GM18519 (cell line): ENCODE results near the gene ARF3.

Experiments
- ATAC-seq: cut with Tn5 transposase; IDR thresholded peaks from one replicate; pipeline ENCODE4 v1.9.1; 2021; ENCODE audit warnings: mild to moderate bottlenecking, moderate library complexity; ENCODE audit not compliant: unreplicated experiment, low FRiP score

ARF3 gene

DNA sequence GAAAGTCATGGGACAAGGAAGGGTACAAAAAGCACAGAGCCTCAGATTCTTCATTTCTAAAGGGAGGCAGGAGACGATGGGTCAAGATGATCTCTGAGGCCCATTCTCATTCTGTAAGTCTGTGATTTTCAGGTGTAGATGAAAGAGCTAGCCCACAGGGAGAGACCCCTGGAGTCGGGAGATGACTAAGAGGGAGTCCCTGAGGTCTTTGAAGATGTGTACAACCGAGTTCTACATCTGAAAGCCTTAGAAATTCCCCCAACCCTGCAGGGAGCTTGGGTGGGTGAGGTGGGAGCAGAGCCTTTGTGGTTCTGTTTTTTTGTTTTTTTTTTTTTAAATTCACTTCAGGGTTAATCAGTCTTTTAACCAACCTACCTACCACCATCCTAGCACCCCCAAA lies 11.2 kb upstream of the ARF3 start:
- ATAC-seq: no peak

DNA sequence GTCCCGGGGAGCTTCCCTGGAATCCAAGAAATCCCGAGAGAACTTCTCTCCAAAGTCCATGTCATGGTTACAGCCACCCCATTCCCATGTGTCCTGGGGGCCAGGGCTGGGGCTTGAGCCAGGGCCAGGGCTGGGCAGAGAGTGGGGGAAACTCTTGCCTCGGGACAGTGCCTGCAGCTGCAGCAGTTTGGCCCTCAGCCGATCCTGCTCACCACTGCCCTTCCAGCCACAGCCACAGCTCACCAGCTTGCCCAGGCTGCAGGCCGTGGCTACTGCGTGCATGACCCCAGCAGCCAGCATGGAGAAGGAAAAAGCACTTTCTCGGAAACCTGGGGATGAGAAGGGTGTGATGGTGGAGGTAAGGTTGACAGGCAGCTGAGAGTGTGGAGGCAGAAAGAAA lies 10.7 kb upstream of the ARF3 start:
- ATAC-seq: no peak

DNA sequence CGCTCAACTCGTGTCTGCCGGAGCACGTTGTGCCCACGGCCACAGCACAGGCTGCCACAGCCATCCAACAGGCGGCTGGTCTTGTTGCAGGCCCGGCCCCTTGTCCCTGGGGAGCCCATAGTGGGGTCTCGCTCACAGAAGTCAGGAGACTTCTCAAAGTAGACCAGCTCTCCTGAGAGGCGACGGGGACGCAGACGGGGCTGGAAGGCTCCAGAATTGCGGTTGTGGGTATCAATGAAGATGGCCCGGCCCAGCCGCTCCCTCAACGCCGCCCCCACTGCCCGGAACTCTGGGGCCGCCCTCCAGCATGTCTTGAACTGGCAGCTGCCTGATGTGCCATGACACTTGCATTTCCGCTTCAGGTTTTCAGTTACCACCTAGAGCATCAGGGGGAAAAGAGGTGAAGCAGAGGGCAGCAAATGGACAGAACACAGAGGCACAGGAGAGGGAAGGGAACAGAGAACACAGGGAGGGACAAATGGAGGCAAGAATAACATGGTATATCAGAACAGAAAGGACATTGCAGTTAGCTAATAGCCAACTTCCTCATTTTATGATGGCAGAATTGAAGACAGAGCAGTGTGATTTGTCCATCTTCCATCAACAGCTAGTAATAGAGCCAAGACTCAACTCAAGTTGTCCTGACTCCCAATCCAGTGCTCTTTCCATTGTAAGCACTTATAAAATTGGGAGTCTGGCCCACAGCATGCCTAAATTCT lies 9.0 kb upstream of the ARF3 start:
- no peak for ATAC-seq

DNA sequence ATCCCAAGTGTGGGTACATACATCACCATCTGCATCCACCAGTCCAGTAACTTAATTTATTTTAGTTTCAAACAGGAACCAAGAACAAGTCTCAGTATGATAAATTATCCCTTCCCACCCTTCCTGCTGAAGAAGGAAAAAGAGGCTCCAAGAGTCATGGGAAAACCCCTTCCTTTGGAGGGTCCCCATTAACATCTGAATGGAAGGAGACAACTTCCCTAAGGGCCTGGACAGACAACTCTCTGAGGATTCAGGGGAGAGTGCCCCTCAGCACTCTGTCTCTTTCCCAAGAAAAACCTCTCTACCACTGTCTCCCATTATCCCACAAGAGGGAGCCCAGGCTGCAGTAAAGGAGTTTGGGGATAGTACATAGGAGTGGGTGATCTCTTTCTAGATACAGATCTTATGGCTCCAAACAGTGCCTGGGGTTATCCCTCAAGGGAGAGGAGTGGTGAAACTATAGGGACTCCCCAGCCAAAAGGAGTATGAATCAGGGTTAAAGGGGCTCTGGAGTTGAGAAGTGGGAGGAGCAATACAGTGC lies 8.1 kb upstream of the ARF3 start:
- ATAC-seq: no peak

DNA sequence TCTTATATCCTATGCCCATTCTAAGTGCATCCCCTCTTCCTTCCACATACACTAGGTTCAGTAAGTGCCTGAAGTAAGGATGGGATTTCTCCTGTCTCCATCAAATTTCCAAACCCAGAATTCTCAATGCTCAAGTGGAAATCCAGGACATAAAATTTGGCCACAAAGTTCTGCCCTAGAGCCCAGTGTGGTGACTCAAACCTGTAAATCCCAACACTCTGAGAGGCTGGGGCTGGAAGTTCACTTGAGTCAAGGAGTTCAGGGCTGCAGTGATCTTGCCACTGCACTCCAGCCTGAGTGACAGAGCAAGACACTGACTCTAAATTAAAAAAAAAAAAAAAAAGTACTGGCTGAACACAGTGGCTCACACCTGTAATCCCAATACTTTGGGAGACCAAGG lies 4.5 kb upstream of the ARF3 start:
- ATAC-seq: no peak

DNA sequence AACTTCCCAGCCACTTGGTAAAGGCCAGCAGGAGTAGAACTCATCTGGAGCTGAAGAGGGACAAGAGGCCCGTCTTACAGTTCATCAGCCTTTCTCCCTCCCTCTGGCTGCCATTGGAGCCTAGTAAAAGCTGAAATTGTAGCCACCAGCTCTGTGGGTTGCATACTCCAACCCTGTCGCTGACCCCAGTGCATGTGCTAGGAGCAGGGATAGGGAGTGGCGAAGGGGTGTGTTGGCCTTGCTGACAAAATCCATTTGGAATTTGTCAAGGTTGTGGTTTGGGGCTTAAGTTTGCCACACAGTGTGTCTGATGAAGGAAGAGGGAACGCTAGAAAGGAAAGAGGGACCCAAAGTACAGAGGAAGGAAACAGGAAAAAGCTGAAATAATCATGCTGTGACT lies 4.0 kb upstream of the ARF3 start:
- ATAC-seq: no peak

DNA sequence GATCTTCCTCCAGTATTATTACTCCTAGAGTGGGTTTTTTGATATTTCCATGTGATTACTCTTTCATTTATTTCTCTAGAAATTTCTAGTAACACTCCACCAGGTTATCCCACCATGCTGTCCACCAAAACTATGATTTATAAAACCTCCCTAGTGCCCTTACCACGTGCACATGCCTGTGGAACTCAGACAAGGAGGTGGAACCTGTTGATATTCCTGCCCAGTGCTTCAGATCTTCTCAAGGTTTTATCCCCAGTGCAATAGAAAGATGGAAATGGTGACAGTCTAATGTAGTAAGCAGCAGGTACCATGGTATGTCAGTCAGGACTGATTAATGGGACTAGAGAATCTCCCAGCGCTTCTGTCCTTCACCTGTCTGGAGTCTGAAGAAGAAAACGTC lies 3.5 kb upstream of the ARF3 start:
- no peak for ATAC-seq

DNA sequence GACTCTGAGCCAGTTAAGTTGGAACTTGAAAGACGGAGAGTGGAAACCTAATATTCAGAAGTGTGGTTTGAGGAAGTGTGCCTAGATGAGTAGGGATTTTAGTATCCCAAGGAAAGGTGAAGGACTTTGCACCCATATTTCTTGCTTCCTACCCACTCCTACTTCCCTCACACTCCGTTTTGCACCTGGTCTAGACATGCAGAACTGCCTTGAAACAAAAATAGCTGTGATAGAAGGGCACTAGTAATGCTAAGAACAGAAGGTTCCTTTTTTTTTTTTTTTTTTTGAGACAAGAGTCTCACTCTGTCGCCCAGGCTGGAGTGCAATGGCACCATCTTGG lies 732 bp upstream of the ARF3 start:
- no peak for ATAC-seq

DNA sequence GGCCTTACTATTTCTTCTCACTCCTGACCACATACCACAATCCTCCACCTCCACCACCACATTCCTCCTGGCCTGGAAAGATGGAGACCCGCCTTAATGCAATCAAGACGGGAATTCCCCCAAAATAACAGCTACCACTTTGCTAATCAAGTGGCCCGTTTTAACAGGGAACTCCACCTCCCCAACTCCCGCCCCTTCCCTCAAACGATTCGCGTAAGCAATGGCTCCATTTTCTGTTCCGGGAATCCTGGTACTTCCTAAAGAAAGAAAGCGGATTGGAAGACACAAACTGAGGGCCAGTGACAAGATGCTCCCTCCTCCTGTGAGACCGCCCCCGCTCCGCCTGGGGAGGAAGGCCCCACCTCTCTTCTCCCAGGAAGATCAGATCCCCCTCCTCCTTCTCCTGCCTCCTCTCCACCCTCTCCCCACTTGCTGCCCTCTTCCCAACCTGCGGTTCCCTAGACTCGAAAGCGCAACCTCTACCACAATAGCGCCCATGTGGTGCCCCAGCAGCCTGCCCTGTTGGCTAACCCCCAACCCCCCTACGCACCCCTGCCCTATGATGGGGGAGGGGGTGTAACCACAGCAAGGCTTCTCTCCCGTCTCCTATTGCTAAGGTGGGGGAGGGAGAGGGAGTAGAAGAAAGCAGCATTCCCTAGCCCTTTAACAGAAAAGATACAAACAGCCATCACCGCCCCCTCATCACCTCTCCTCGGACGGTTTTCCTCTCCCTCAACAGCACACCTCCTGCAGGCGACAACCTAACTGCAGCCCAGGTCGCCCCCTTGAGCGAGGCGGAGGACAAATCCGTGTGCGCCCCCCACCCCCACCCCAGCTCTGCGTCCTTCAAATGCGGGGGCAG lies 777 bp downstream of the ARF3 start:
- no peak for ATAC-seq

DNA sequence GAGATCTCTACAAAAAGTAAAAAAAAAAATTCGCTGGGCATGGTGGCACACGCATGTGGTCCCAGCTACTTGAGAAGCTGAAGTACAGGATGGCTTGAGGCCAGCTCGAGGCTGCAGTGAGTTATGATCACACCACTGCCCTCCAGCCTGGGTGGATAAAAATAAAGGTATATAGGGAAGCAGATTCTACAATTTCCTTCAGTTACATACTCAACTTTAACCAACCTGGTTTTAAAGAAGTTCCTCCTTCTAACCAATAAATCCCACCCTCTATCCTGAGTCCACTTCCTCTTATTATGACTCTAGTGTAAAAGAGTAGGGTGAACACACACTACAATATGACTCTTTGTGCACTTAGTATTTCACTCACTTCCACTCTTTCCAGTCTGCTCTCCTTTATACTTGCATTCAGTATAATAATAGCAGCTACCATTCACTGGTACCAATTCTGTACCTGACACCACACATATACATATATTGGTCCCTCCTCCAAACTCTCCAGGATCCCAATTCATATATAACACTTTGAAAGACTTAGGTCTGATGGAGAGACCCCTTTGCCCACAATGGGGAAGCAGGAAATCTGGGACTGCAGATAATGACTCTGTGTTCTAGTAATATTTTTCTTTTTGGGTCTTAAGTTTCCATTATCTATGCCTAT lies 2.3 kb downstream of the ARF3 start:
- no peak for ATAC-seq

DNA sequence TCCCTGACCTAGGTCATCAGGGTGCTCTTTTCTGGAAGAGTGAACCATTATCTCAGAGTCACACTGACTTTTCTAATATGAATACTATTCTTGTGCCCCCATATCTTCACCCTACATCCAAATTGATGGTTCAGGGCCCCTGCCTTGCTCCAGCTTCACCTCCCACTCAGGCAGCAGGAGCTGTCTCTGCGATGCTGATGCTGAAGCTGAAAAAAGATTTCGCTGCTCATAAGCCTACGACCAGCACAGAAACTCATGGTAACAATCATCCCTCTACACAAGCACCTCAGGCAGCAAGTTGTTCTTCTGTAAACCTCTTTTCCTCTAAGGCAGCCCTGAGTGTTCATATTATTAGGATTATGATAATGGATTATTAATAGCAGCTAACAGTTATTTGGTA lies 3.2 kb downstream of the ARF3 start:
- ATAC-seq: no peak

DNA sequence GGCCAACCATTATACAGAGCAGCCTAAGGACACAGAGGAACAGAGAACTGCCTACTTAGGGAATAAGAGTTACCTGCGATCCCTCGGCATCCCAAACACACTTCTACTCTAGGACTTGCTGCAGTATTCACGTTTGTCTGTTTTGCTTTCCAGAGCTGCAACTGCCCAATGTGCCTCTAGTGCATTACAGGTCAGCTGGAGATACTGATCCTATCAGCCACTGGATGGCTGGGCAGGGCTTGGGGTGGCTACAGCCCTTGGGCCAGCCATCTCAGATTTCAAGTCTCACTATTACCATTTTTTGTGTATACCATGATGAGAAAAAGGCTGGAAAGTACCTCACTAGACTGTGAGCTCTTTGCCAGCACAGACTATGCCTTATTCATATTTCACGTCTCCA lies 4.6 kb downstream of the ARF3 start:
- no peak for ATAC-seq

DNA sequence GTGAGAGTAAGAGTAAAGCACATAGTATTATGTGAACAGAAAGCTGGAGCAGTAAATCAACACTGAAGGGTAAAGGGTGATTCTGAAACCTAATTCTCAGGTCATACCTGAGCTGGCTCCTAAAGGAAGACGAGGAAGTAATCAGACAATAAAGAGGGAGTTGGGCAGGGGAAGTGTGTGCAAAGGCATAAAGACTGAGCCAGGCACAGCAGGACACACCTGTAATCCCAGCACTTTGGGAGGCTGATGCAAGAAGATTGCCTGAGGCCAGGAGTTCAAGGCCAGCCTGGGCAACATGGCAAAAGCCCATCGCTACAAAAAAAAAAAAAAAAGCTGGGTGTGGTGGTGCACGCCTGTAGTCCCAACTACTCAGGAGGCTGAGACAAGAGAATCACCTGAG lies 9.6 kb downstream of the ARF3 start:
- ATAC-seq: no peak

DNA sequence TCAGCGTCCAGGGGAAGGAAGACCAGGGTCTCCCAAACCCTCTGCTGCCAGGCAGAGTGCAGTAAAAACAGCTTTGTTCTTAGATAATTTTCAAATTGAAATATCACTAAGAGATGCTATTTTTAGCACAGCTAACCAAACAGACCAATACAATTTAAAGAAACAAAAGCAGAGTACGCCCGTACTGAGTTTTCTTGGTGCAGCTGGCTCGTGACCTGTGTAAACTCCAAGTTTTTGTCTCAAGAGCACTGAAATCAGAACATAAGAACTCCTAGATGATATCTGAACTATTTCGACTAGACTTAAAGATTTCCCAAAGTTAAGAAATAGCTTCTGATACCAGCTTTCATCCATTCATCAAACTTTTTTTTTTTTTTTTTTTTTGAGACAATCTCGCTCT lies 10.3 kb downstream of the ARF3 start:
- ATAC-seq: no peak

DNA sequence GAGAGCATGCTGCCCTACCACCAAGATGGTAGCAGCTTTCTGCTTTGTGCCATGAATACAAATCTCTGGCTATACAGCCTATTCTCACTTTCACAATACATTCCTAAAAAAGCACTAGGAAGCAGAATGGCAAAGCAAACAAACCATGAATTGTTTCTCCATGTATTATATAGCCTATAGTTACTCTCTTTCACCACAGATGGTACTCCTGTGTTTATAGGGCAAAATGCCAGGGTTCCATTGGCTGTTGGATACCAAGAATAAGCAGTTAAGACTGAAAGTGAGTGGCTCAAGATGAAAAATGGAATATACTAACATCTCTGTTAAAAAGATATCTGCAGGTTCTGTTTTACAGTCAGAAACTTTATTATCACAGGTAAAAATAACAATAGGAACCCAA lies 11.1 kb downstream of the ARF3 start:
- ATAC-seq: no peak

DNA sequence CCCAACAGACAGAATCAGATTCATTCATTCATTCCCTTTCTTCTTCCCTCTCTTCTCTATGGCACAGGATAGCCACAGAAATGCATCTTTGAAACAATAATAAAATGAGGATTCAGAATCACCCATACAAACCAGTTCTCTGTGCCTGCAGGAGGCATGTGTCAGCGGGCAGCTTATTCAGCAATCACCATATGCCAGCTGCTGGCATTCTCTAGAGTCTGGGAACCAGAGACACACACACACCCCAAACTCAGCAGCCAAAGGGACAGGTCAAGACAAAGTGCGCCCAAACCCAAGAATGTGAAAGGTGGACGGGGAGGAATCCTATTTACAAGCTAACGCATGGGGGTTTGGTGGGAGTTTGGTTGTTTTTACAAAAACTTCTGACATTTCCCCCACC lies 14.1 kb downstream of the ARF3 start:
- ATAC-seq: no peak

DNA sequence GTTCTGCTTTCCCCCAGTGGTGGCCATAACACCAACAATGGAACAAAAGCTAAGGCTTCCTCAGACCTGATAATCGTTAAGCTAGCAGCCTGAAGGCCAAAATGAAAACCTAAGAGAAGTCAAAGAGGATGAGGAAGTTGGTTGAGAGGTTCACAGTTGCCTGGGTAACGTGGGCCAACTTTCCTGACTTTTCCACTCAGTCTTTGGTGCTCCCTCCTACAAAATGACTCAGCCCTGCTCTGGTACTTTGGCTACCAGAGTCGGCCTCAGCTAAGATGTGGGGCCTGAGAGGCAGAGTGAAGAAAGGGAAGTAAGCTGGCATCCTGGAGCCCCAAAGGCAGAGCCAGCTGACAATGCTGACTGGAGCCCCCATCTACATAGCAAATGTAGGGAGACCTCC lies 17.1 kb downstream of the ARF3 start:
- no peak for ATAC-seq

DNA sequence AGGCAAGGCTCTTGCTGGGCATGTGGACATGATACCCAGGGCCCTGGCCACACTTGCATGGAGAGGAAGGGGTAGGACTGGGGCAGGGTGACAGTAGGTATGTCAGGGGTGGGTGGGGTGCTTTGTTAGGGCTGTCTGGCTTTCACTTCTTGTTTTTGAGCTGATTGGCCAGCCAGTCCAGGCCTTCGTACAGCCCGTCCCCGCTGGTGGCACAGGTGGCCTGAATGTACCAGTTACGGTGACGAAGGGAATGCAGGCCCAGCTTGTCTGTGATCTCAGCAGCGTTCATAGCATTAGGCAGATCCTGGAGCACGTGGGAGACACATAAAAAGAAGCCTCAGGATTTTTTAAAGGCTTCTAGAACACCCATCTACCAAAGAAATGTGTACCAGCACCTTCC lies 18.5 kb downstream of the ARF3 start:
- ATAC-seq: no peak

DNA sequence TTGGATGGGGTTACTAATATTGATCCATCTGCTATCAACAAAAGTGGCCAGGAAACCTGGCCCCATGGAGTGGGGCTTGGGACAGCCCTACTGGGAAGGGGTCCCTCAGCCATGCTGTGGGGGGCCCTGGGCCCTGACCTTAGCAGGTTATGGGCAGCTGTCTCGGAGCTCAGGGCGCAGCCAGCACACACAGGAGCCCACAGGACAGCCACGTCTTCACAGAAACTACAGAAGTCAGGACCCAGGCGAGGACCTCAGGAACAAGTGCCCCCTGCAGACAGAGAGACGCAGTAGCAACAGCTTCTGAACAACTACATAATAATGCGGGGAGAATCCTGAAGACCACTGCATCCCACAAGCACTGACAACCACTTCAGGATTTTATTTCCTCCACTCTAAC lies 20.1 kb downstream of the ARF3 start:
- no peak for ATAC-seq

DNA sequence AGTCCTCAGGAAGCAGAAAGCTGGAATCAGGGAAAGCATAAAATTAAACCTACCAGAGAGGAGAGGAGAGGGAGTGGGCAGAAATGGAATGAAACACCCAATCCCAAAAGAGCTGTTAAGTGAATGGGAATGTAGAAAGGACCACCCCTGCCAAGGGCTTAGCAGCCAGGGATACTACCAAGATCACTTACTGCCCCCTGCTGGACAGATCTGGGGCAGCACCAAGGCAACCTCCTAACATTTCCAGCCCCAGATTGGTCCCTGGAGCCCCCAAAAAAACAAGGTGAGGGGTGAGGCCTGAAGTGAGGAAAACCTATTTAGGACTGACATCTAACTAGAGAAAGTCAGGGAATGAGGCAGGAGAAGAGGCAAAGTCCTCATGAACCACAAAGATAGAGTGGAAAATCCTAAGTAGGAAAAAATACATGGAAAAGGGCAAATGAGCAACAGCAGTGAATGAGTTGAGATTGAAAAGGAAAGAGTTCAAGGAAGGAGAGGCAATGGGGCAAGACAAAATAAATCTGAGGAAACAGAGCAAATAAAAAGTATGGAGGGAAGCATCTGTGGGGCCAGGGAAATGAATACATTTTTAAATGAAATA lies 20.8 kb downstream of the ARF3 start:
- no peak for ATAC-seq

DNA sequence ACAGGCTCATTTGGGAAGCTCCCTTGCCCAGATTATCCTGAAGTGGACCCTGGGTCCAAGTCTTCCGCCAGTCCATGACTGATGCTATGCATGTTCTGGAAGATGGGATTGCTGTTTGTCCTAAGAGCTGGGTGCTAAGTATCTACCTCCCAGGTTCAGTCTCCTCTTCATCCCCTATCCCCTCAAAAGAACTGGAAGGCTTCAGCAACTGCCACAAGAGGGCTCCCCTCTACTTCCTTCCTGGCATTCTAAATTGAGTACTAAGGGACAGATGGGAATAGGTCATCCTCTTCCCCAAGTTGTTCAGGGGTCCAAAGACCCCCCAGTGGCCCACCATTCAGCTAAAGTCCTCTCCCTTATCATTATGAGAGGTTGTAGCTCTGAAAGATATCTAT lies 23.0 kb downstream of the ARF3 start:
- no peak for ATAC-seq
